Heart left ventricle (tissue), 13 donors: ENCODE measurements around the gene LRP5.

ENCODE experiments used
- POLR2A ChIP-seq, 2 donors: fragments of 450-650 bp; IDR thresholded peaks; one replicate each; pipeline ENCODE4 v1.6.1; 2017; ENCODE audit warnings: antibody characterized with exemption in 2 of 2, mild to moderate bottlenecking in 2 of 2, moderate library complexity in 2 of 2
- TF ChIP-seq, protein P1 (sequence below), 12 donors: fragments of 200-600 bp; sonication (generic) in 4 of 12; IDR thresholded peaks; one replicate each; pipeline versions ENCODE4 v1.5.0 to v1.8.0; 2018 to 2022; ENCODE audit warnings: antibody characterized with exemption in 12 of 12, mild to moderate bottlenecking in 5 of 12
- donor health status: ischemic (EF 13 %, LVEDD 7.1; RV severe dilation, severe dysfunction).
- donor health status: DM: no; HTN: yes; CAD: no.
- donor health status: DM: no; HTN: no; CAD: no.
- donor health status: ischemic (EF 25% LVEDD 6.9; RV normal size, moderate dysfunction).
- donor health status: ischemic (EF 25% LVEDD 5.7; RV mildly dilated, moderate dysfunction).
- donor health status: ischemic (EF 35%, LVEDD 5.7; RV mildly dilated, moderate dysfunction).
- donor health status: nonischemic (EF 11% LVEDD 7.7; RV severe dilation, severe dysfunction).
- donor health status: DM: yes; HTN: yes; CAD: no.
- donor health status: PGD.
- donor health status: ischemic (EF 29% LVEDD 5.4; RV normal size, mild dysfunction).
- donor health status: nonischemic (EF 23%, LVEDD 6.1; RV moderate dilation, normal function).

DNA sequence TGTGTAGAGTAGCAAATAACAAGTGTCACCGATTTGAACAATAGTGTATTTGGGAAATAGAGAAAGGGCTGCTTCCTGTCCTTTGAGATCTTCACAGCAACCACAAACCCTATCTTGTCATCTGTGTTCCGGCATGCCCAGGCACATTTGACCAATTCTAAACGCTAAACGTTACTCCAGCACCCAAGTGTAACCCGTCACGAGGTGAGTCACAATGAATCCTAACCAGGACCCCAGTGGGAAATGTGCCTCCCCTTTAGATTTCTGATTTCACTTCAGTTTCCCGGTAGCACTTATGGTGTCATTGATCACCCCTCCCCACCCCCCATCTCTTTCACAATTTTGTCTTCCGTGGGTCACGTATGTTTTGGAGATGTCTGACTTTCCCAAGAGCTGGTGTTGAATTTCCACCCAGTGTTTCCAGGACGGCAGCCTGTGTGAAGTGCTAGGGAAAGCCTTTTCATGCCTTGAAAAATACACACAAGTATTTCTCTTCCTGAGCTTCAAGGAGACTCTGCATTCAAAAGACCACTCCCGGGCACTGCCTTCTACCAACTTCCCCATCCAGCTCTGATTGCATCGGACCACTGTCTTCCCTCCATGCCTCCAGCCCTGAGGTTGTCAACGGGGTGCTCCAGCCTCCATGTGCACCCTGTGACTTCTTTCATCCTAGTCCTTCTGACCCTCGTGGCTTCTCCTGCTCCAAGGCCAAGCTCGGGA lies 30.1 kb upstream of the LRP5 start:
- no peak for TF ChIP-seq POLR2A (IDR thresholded peaks at IDR 0.05)
- TF ChIP-seq, protein P1, sequence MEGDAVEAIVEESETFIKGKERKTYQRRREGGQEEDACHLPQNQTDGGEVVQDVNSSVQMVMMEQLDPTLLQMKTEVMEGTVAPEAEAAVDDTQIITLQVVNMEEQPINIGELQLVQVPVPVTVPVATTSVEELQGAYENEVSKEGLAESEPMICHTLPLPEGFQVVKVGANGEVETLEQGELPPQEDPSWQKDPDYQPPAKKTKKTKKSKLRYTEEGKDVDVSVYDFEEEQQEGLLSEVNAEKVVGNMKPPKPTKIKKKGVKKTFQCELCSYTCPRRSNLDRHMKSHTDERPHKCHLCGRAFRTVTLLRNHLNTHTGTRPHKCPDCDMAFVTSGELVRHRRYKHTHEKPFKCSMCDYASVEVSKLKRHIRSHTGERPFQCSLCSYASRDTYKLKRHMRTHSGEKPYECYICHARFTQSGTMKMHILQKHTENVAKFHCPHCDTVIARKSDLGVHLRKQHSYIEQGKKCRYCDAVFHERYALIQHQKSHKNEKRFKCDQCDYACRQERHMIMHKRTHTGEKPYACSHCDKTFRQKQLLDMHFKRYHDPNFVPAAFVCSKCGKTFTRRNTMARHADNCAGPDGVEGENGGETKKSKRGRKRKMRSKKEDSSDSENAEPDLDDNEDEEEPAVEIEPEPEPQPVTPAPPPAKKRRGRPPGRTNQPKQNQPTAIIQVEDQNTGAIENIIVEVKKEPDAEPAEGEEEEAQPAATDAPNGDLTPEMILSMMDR (IDR thresholded peaks at IDR 0.05): no peak
